ENCODE results near the gene SCRT2.
"Not testable (repeated sequence)": the region's sequence is repeated elsewhere in the genome, so short reads cannot be mapped to it uniquely, and the experiment has no call there.

Gene SCRT2

DNA sequence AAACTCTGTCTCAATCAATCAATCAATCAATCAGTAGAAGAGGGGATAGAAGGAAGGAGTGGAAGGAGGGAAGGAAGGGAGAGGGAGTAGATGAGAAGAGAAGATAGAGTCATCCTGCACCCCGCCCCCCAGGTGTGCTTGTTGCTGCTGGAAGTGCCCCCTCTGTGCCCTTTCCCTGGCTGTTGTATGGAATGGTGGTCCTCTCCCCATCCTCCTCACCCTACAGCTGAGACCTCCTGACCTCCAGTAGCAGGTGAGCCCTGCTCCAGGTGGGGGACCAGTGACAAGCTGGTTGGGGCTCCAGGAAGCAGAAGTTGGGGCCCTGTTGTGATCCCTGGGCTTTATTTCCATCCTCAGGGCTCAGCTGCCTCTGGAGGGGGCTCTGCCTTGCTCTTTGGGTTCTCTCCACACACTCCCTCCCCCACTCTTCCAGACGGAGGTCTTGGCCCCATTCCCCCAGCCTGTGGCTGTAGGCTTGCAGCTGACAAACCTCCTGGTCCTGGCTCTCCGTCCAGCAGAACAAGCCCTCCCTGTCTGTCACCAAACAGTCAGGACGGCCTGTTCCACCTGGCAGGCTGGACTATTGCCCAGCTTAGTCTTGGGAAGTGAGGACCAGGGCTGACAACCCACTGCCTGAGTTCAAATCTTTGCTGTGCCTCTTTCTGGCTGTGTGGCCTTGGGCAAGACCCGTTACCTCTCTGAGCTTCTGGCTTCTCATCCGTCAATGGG, 26.0 kb upstream of the SCRT2 start:
- DNase-seq (ENCODE audit: low read depth in 3 of 3, low spot score in 1 of 3) = no peak

DNA sequence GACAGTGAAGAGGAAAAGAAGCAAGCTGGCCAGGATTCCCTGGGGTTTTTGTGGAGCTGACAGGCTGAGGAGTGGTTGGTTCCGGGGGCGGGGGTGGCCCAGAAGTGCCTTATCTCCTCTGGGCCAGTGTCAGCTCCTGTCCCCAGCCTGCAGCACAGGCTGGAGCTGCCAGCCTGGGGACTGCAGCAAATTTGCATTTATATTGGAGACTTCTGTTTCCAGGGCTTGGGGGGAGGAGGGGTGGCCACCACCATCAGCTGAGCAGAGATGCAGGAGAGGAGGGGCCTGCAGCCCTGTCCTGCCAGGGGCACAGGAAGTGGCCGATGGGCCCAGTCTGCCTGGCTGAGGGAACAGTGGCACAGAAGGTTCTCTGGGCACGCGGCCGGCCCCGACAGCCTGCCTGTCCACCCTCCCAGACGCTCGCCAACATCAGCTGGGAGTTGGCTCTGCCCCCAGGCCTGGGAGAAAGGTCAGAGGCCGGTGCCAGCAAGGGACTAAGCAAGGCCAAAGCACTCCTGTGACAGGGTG, 24.3 kb upstream of the SCRT2 start:
- no peak for DNase-seq (ENCODE audit: low read depth in 3 of 3, low spot score in 1 of 3)

DNA sequence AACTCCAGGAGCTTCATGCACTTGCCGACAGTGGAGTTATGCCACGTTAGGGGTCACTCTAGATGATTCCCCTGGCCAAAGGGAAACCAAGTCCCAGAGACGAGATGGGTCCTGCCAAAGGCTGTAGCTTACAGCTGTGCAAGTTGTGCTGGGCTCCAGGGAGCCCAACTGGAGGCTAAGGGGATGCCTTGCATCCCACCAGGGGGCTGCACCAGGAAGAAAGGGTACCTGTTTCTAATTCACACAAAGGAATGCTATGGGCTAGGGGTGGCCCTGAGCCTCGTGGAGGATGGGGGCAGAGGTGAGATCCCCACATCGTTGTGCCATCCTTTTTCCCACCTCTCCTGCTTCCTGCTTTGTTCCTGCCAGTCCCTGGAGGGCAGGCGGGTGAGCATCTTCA, 23.7 kb upstream of the SCRT2 start:
- DNase-seq (ENCODE audit: low read depth in 3 of 3, low spot score in 1 of 3) = no peak

DNA sequence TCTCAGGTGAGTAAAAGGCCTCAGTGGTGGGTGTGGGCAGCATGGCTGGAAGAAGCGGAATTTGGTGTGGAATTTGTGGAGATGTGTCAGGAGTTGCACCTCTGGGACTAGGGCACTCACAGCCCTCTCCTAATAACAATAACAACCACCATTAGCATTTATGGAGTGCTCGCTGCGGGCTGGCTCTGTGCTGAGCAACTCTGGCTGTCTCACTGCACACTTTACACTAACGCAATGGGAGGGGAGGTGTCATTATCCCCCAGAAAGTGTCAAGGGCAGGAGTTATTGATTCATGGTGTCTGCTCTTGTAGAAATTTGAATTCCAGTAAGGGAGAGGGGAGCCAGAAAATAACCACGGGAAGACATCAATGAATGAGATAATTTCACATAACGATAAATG, 22.7 kb upstream of the SCRT2 start:
- no peak for DNase-seq (ENCODE audit: low read depth in 3 of 3, low spot score in 1 of 3)

DNA sequence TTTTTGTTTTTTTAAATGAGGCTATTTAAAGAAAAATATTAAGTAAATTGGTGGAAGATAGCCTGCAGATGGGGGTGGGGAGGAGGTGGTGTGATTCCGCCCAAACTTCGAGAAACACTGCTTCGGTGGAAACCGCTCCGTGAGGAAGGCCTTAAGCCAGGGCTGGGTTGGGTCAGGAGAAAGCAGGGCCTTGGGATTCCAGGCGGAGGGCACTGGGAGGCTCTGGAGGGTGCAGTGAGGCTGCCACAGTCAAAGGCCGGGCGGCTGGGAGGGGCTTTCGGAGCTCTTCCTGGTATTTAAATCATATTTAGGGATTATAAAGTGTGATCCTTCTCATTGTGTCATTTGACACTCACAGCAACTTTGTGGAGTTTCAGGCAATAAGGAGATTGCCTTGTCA, 22.2 kb upstream of the SCRT2 start:
- DNase-seq (ENCODE audit: low read depth in 3 of 3, low spot score in 1 of 3) = no peak

DNA sequence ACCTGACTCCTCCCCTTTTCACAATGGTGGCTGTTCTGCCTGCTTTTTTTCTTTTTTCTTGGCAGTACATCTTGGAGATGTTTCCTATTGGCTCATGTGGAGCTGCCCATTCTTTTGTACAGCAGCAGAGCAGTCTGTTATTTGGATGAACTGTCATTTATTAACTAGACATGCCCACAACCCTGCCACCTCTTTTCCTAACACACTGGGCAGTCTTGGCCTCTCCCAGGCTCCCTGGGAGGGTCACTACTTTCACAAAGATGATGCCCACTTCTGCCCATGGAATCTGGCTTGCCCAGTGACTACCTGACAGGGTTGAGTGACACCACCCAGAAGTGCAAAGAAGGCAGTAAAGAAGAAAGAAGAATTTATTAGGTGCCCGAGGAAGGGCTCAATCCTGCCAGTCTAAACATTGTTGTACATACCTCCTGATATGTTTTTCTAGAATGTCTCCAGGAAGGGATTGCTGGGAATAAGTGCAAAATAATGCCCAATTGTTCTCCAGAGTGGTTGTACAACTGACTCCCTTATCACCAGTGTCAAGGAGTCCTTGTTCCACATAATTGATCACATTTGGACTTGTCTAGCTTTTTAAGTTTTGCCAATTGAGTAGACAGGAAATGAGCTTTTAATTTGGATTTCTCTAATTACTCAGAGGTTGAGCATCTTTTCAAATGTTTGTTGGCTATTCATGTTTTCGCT, 19.7 kb upstream of the SCRT2 start:
- no peak for DNase-seq (ENCODE audit: low read depth in 3 of 3, low spot score in 1 of 3)

DNA sequence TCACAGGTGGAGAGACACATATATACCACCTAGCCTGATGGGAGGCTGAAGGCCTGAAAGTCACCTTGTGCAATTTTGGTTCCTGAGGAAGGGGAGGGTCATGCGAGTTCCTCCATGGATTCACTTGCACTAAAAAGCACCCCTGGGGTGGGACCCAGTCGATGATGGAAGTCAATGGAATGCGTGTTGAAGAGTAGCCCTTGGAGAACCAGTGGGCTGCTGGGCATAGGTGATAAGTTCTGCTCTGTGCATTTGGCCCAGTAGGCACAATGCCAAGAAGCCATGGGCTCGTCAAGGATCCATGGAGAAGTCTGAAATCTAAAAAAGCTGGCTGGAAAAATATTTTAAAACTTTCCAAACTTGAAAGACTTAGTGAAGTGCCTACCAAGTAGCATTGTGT, 18.9 kb upstream of the SCRT2 start:
- no peak for DNase-seq (ENCODE audit: low read depth in 3 of 3, low spot score in 1 of 3)

DNA sequence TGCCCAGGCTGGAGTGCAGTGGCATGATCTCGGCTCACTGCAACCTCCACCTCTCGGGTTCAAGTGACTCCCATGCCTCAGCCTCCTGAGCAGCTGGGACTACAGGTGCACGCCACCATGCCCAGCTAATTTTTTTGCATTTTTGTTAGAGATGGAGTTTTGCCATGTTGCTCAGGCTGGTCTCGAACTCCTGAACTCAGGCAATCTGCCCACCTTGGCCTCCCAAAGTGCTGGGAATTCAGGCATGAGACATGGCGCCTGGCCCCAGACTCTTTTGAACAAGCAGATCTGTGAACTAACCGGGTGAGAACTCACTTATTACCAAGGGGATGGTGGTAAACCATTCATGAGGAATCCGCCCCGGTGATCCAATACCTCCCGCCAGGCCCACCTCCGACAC, 18.2 kb upstream of the SCRT2 start:
- not testable (repeated sequence) for DNase-seq (ENCODE audit: low read depth in 3 of 3, low spot score in 1 of 3)

DNA sequence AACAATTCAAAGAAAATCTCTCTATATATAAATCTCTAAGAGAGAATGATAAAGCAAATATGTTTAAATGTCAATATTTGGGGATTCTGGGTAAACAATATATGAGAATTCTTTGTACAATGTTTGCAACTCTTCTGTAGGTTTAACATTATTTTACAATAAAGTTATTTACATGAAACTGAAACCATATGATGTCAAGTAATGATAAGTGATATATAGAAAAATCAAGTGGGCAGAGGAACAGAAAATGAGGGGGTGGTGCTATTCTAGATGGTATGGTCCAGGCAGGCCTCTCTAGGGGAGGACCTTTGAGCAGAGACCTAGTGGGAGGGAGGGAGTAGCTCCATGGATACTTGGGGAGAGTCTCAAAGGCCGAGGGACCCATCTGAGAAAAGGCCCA, 16.4 kb upstream of the SCRT2 start:
- DNase-seq (ENCODE audit: low read depth in 3 of 3, low spot score in 1 of 3) = no peak

DNA sequence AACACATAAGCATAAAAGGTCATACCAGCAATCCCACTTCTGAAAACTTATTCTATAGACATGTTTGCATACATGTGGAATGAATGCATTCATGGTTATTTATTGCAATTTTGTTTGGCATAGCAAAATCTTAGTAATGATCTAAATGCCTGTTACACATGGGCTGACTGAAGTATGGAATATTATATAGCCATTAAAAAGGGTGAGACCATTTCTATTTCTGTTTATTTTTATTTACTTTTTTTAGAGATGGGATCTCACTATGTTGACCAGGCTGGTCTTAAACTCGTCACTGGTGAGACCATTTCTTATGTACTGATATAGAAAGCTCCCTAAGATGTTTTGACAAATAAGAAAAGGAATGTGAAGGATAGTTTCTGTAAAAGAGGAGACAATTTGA, 14.3 kb upstream of the SCRT2 start:
- DNase-seq (ENCODE audit: low read depth in 3 of 3, low spot score in 1 of 3) = no peak

DNA sequence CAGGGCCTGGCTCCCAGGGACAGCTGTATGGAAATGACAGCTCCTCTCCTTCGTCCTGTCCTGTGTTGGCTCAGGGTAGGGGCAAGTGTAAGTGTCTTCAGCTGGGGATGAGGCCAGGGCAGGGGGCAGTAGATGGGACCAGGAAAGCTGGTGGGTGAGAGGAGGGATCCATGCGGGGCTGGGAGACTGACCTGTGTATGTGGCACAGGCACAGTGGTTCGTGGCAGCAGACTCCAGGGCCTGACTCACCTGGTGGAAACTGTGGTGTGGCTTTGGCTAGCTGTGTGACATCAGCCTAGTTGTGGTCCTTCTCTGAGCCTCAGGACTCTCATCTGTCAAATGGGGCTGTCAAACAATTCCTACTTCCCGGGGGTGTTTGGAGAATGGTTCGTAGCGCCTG, 13.7 kb upstream of the SCRT2 start:
- no peak for DNase-seq (ENCODE audit: low read depth in 3 of 3, low spot score in 1 of 3)

DNA sequence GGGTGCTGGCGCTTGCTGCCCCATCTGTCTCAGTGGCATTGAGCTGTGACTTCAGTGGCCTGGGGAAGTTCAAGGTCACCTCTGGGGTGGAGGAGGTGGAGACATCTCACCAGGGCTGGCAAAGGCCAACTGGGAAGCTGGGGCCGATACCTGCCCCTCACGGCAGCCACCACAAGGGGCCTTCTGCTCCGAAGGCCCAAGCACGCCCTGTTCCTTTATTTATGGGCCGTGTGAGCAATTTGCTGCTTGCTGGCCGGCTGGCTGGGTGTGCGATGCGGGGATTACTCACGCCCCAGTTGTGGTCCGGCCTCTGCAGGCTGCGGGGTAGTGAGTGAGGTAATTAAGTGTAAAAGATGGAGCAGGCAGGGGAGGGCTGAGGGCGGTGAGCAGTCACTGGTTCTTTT, 13.2 kb upstream of the SCRT2 start:
- no peak for DNase-seq (ENCODE audit: low read depth in 3 of 3, low spot score in 1 of 3)

DNA sequence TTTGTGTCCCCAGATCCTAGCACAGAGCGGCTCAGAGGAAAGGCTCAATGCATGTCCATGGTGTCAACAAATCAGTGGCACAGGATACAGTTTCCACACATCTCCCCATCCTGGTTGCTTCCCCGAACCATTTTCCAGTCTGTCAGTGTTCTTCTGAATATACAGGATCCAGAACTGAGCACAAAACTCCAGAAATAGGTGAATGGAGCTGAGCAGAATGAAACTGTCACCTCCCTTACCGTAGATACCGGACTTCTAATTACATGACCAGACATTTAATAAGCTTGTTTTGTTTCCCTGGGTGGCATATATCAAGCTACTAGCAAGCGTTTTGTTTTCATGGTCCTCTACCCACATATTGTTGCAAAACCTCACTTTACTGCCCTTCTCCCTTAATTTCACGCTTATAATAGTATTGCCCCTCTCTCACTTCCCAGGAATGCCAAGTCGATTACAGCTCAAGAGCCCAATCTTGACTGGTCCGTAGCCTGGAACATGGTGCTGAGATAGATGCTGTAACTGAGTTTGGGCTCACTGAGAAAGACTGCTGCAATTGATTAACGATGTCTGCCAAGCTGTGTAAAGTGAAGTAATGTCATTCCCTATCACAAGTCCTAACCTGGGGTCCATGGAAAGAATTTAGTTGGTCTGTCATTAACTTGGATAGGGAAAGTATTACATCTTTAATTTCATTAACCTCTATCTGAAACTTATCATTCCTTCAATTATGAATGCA, 12.0 kb upstream of the SCRT2 start:
- no peak for DNase-seq (ENCODE audit: low read depth in 3 of 3, low spot score in 1 of 3)

DNA sequence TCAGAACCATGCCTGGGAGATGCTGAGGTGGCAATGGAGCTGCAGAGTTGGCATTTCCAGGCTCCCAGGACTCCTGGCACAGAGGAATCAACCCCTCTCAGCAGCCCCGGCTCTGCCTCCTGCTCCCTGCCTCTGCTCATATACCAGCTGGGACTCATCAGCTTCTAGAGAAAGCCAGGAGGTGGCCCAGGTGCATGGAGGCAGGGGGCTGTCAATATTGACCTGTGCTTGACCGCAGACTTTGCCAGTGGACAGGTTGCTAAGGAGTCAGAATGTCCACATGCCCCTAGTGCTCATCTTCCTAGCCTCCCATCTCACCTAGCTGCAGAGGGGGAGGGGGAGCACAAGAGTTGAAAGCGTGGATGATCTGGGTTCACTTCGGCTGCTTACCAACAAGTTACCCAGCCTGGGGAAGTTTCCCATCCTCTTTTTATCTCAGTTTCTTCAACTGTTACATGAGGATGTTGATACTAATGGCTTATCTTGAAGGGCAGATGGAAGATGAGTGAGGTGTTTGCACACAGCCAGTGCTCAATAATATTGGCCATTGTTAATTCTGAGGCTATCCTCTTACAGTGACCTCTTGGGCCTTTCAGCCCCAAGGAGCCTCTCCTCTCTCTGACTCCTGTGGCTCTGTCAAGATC, 9.2 kb upstream of the SCRT2 start:
- DNase-seq (ENCODE audit: low read depth in 3 of 3, low spot score in 1 of 3) = no peak

DNA sequence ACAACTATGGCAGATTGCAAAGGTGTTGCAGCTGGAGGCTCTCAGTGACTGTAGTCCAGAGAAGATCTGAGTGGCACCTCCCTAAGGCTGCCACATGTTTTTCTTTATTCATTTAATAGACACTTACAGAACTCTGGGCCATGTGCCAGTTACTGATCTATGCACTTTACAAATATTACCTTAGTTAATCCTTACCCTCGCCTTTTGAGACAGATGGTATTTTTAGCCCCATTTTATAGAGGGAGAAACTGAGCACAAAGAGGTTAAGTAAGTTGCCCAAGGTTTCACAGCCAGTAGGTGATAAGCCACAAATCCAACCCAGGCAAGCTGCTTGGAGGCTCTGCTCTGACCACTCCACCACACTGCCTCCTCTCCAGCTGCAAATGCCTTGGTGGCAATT, 6.5 kb upstream of the SCRT2 start:
- no peak for DNase-seq (ENCODE audit: low read depth in 3 of 3, low spot score in 1 of 3)

DNA sequence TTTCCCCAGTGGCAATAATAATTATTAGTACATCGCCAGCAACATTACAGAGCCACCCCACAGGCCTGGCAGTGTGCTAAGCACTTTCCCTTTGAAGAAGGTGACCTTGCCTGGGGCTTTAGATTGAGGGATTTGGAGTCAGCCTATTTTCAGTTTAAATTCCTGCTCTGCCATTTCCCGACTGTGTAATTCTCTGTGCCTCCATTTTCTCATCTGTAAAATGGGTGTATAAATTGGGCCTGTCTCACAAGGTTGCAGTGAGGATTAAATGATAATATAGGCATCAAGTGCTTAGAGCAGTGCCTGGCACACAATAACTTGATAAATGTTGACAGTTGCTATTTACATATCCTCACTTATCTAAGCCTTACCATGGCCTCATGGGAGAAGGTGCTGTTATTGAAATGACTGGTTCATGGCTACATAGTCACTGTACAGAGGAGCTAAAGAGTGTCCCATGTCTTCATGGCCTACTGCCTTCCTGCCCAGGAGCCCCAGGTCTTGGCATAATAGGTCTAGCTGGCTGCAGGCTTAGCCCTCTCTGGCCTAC, 5.1 kb upstream of the SCRT2 start:
- no peak for DNase-seq (ENCODE audit: low read depth in 3 of 3, low spot score in 1 of 3)

DNA sequence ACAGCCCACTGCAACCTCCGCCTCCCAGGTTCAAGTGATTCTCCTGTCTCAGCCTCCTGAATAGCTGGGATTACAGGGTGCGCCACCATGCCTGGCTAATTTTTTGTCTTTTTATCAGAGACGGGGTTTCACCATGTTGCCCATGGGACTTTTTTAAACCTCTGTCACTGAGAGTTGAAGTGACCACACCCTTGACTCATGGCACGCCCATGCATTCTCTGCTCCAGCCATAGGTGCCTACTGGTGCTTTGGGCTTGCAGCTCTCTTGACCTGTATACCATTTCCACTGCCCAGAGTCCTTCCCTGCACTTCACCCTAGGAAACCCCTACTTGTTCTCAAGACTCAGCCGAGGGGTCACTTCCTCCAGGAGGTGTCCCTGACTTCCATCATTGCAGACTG, 2.4 kb upstream of the SCRT2 start:
- DNase-seq (ENCODE audit: low read depth in 3 of 3, low spot score in 1 of 3) = no peak

DNA sequence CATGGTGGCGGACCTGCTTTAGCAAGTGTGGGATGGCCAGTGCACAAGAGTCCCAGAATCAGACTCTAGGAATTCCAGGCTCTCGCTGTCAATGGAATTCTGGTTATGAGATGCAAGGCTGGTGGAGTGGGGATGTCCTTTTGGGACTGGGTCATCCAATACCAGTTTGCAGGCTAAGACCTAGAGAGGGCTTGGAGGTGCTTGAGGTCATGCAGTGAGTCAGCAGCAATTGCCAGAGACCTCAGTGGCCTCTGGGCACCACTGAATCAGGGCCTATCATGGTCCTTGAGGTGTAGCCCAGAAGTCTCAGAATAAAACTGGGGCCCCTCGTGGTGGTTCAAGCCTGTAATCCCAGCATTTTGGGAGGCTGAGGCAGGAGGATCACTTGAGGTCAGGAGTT, 1.4 kb upstream of the SCRT2 start:
- no peak for DNase-seq (ENCODE audit: low read depth in 3 of 3, low spot score in 1 of 3)

DNA sequence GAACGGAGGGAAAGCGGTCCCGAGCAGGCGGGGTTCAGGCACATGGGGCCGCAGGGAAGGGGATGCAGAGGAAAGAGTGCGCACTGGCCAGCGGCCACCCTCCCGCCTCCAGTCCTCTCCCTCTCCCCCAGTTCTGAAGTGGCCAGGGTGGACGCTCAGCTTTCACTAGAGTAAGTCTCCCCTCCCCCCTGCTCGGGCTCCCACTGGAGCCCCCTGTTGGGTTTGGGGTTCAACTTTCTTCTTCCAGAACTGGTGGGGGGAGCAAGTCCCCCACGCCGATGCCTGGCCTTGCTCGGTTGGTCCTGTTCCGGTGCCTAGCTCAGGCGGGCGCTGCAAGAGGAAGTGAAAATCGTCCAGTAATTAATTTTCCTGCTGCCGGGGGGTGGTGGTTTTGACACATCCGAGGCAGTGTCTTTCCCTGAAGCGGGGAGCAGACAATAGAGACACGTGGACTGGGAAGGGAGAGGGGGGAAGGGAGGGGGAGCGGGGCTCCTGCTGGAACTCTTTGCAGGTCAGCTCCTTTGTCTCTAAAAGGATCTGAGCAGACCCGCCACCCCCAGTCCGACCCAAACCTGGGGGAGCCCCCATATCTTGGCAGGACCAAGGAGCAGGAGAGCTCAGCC, 824 bp upstream of the SCRT2 start:
- no peak for DNase-seq (ENCODE audit: low read depth in 3 of 3, low spot score in 1 of 3)

DNA sequence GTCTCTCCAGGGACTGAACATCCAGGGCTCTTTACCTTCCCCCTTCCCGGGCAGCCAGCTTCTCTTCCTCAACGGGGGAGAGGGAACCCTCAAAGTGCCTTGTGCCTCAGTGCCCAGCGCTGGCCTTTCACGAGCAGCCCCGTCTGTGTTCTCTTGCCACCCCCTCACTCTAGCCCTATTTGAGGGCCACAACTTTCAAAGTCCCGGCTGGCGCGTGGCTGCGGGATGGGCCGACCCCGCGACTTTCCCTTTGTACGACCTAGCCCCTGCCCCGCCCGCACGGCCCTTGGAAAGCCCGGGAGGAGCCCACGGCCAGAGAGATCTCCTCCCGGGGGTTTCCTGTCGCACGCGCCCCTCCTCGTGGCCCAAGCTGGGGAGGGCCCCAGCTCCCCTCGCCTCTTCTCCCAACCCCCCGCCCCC, 559 bp downstream of the SCRT2 start:
- no peak for DNase-seq (ENCODE audit: low read depth in 3 of 3, low spot score in 1 of 3)

DNA sequence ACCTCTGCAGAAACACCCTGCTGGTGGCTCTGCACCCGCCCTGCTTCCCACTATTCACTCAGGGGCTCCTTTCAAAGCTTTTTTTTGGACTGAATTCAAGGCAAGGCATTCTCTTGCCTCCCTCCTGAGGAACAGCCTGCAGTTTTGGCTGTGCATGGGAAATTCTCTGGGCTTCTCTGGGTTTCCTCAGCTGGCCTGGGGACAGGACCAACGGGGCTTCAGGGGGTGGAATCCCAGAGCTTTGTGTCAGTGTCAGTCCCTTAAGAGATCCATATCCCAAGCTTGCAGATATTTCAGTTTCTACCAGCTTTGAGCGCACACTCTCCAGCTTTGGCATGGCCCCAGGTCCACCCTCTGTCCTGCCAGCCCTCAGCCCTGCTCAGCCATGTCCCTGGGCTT, 2.0 kb downstream of the SCRT2 start:
- no peak for DNase-seq (ENCODE audit: low read depth in 3 of 3, low spot score in 1 of 3)
